Activated naive CD8-positive, alpha-beta T cell treated with anti-CD3 and anti-CD28 coated beads, Interleukin-2, amount 10 ng/mL, durations not matched to agents 7 days and 5 days (primary cell): ENCODE measurements around the gene TNIK. TPM values are rescaled to one million over a fixed set of nuclear protein-coding genes. Genes with fewer than 3 reads are reported as not detected.

ENCODE experiments used
- ATAC-seq: fragments of 150-1000 bp; cut with Tn5 transposase; one replicate; pipeline ENCODE4 v1.10.0; 2021; ENCODE audit warnings: low read depth, moderate library complexity
- POLR2A ChIA-PET: fragments of 350-600 bp; sonication (Branson Sonifier 250); formaldehyde crosslinking; loops from one replicate; lab custom pipeline; 2021; ENCODE audit warnings: antibody characterized with exemption; lab: Charles Lee
- DNase-seq: peaks from one replicate; pipeline ENCODE4 v3.0.0; 2021
- H3K27ac Mint-ChIP-seq: one replicate; pipeline ENCODE4 v1.8.0; 2022; ENCODE audit warnings: mild to moderate bottlenecking, mixed read lengths
- H3K27me3 Mint-ChIP-seq: one replicate; pipeline ENCODE4 v1.8.0; 2022; ENCODE audit warnings: mild to moderate bottlenecking, moderate library complexity, mixed read lengths
- H3K36me3 Mint-ChIP-seq: one replicate; pipeline ENCODE4 v1.8.0; 2021; ENCODE audit warnings: mild to moderate bottlenecking, mixed read lengths
- H3K4me1 Mint-ChIP-seq: one replicate; pipeline ENCODE4 v1.8.0; 2021; ENCODE audit warnings: mixed read lengths
- H3K4me3 Mint-ChIP-seq: one replicate; pipeline ENCODE4 v1.8.0; 2022; ENCODE audit warnings: mild to moderate bottlenecking, moderate library complexity, mixed read lengths
- H3K9me3 Mint-ChIP-seq: one replicate; pipeline ENCODE4 v1.8.0; 2021; ENCODE audit warnings: mixed read lengths
- total RNA-seq, 2 experiments: library from RNA; stranded (reverse); gene quantifications; one replicate each; pipeline ENCODE4 v1.2.3, GENCODE V29; 2021

Gene TNIK
- total RNA-seq, 2 experiments from 2014 or later: 47.6 to 52.7 TPM

DNA sequence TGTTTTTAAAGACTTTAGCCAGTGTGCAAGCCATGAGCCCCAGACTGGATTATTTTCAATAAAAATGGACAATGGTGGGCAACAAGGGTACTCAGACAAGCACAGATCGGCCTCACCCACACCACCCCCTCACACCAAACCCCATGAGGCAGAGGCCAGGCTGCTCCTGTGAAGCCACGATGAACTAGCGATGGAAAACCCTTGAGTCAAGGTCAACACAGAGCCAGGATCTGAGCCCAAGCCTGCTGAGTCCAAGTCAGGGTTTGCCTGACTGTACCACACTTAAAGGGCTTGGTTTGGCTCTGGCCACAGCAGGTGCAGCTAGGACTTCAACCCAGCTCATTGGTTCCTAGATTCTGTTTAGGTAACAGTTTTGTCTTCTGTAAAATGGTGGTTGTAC lies 302.2 kb downstream of the TNIK start:
- H3K27me3 Mint-ChIP-seq: no peaks in the 10 kb centered on the region
- DNase-seq: no peak
- no peak overlapping the region for H3K27ac Mint-ChIP-seq
- peaks cover 3% of the 10 kb centered on the region for H3K9me3 Mint-ChIP-seq
- POLR2A ChIA-PET: no interaction called here
- H3K36me3 Mint-ChIP-seq: peaks cover 23% of the 10 kb centered on the region
- H3K4me3 Mint-ChIP-seq: no peak overlapping the region
- H3K4me1 Mint-ChIP-seq: peaks cover 5% of the 10 kb centered on the region
- ATAC-seq: no peak

DNA sequence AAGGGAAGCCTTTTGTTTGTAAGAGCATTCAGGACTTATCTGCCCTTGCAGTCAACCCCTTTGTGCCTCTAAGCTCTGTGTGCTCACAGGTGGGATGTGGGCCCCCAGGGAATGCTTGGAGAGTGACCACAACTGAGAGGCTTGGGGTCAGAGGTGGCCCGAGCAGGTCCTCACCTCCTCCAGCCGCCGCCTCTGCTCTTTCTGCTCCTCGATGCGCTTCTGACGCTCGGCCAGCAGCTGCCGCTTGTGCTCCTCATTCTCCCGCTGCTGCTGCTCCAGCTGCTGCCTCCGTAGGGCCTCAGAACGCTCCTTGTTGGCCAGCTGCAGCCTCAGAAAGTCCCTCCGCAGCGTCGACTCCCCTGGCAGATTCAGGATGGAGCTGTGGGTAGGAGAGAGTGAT lies 302.9 kb downstream of the TNIK start:
- POLR2A ChIA-PET: no interaction called here
- DNase-seq (no peak), ATAC-seq (no peak)
- Mint-ChIP-seq H3K9me3 (no peaks in the 10 kb centered on the region), H3K36me3 (peaks cover 17% of the 10 kb centered on the region), H3K4me3 (no peak overlapping the region), H3K4me1 (peaks cover 4% of the 10 kb centered on the region), H3K27me3 (no peaks in the 10 kb centered on the region), H3K27ac (peak overlapping the region; percentile 29)

DNA sequence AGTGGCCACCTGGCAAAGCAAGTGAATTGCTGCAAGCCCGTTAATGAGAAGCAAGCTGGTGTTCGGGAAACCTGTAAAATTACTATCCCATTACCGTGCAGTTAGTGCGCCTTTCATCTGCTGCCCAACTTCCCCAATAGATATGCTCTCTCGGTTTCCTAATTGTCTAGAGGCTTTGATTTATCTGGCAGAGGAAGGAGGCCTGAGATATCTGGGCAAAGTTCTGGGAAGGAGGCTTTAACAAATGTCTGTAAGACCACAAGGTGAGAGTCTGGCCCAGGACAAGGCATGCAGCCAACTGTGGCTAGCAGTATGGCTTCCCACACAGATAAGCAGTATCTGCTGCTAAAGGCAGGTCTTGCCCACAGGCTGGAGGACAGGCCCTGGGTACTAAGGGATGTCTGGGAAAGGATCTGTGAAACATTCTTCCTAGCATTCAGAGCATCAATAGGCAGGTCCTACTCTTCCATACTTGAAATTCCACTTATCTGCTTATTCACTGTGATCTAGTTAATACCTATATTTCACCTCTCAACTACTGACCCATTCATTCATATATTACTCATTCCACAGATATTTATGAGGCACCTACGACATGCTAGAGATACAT lies 303.7 kb downstream of the TNIK start:
- peaks cover 18% of the 10 kb centered on the region for H3K36me3 Mint-ChIP-seq
- POLR2A ChIA-PET: no interaction called here
- ATAC-seq: no peak
- DNase-seq: no peak
- no peaks in the 10 kb centered on the region for H3K27me3 Mint-ChIP-seq
- no peak overlapping the region for H3K4me3 Mint-ChIP-seq
- H3K27ac Mint-ChIP-seq: no peak overlapping the region
- H3K9me3 Mint-ChIP-seq: no peaks in the 10 kb centered on the region
- H3K4me1 Mint-ChIP-seq: peaks cover 4% of the 10 kb centered on the region

DNA sequence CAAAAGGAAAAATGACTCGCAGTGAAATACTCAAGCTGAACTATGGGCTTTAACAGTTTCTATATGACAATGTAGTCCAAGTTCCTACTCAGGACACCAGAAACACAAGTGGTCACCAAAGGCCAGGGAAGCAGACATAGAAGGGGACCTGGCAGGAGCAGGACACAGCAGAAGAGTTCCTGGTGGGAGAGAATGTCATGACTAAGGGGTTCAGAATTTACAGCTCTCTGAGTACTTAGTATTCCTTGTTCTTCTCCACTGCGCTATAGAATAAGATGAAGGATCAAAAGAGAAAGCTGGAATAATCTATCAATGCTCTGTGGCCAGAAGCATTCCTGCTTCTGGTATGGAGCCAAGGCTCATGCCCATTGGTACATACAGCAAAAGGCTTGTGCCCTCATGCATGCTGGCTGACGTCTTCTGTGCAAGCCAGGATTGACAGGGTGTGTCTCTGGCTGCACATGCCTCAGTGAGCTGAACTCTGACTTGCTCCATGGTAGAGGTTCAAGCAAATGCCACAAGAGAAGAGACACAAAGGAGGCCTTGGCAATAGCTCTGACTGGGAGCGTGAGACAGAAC lies 305.0 kb downstream of the TNIK start:
- POLR2A ChIA-PET: interaction anchor here (0.6 kb wide), 1 partner anchor 713 kb away, joined by 3 read pairs; no protein-coding TSS in a partner anchor
- Mint-ChIP-seq H3K9me3 (no peaks in the 10 kb centered on the region), H3K27ac (no peak overlapping the region), H3K27me3 (no peaks in the 10 kb centered on the region), H3K4me1 (peaks cover 4% of the 10 kb centered on the region), H3K4me3 (no peak overlapping the region), H3K36me3 (peaks cover 12% of the 10 kb centered on the region)
- no peak for DNase-seq
- ATAC-seq: no peak

DNA sequence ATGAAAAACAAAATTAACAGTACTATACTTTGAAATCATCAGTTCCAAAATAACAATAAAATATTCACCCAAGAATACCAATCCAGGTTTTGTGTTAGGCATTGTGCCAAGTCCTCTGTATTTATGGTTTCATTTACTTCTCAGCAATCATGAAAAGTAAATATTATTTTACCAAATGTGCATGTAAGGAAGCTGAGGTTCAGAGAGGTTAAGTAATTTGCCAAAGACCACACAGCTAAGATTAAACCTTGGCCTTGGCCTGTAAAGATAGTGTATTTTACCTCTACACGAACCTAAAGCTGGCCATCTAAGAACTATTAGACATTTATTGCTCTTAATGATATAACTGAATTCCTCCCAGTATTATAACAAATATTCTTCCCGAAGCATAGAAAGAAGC lies 309.3 kb downstream of the TNIK start:
- H3K4me1 Mint-ChIP-seq: peaks cover 1% of the 10 kb centered on the region

DNA sequence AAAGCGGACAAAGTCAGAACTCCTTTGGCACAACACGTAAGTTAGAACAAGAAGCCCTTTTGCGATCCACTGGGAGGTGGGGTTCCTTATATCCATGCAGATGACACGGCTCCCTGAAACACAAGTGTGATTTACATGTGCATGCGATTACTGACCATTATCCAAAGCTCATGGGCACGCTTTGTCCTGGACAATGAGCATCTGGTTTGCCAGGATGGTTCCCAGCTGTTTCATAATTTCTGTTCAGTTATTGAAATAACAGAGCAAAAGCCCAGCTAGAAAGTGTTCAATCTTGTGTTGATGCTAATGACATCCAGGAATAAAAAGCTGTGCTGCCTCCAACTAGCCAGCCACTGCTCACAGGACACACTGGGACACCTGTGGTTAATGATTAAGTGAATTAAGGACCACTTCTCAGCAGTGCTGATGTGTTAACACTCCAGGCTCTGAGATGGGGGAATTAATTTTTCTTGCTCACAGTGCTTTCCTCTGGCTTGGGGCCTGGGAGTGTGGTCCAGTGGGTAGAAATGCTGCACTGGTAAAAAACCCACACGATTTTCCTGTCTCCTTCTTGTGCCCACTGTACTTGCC lies 310.6 kb downstream of the TNIK start:
- Mint-ChIP-seq H3K4me1 (no peaks in the 10 kb centered on the region), H3K27ac (no peak overlapping the region), H3K36me3 (peaks cover 4% of the 10 kb centered on the region), H3K4me3 (no peak overlapping the region), H3K9me3 (no peaks in the 10 kb centered on the region), H3K27me3 (no peaks in the 10 kb centered on the region)
- POLR2A ChIA-PET: no interaction called here
- DNase-seq (no peak), ATAC-seq (no peak)

More for the DNA sequence above, 309.3 kb downstream of the TNIK start:
- H3K9me3 Mint-ChIP-seq: no peaks in the 10 kb centered on the region
- no peaks in the 10 kb centered on the region for H3K27me3 Mint-ChIP-seq
- peaks cover 5% of the 10 kb centered on the region for H3K36me3 Mint-ChIP-seq
- POLR2A ChIA-PET: no interaction called here
- no peak overlapping the region for H3K4me3 Mint-ChIP-seq
- ATAC-seq: no peak
- no peak for DNase-seq
- H3K27ac Mint-ChIP-seq: no peak overlapping the region

DNA sequence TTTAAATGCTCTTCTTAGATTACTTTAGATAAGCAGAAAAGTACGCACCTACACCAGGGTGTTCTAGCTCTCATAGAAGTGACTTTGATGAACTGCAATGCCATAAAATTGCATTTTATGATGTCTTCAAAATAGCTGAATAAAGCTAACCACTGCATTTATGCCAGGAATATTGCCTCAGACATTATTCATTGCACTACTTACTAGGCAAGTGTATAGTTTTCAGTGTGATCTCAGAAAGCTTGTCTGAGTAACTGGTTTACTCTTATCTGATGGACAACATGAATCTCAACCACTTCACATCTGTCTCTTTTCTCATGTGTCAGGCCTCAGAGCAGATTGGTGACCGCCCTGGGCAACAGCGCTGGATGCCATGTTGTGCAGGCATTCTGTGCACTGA lies 314.4 kb downstream of the TNIK start:
- POLR2A ChIA-PET: no interaction called here
- Mint-ChIP-seq H3K4me3 (no peak overlapping the region), H3K27ac (no peak overlapping the region), H3K36me3 (peaks cover 5% of the 10 kb centered on the region), H3K27me3 (no peaks in the 10 kb centered on the region), H3K9me3 (no peaks in the 10 kb centered on the region), H3K4me1 (no peaks in the 10 kb centered on the region)
- DNase-seq (no peak), ATAC-seq (no peak)

DNA sequence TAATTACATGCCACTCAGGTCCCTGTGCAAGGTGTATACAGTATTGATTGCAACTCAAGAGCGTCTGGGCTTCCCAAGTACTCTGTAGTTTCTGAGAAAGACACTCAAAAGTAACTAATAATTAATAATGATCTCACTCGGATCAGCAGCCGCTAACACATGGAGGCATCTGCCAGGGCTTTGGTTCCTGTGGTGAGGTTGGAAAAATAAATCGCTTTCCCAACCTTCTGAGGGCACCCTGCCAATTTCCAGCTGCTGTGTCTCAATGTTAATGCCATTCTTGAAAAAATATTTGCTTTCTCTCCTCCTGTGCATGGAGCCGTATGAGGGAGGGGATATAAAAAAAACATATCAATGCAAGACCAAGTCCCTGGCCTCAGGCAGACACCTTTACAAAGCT lies 317.2 kb downstream of the TNIK start:
- no peaks in the 10 kb centered on the region for H3K9me3 Mint-ChIP-seq
- POLR2A ChIA-PET: no interaction called here
- DNase-seq (no peak), ATAC-seq (no peak)
- no peaks in the 10 kb centered on the region for H3K27me3 Mint-ChIP-seq
- no peak overlapping the region for H3K4me3 Mint-ChIP-seq
- H3K4me1 Mint-ChIP-seq: no peaks in the 10 kb centered on the region
- H3K36me3 Mint-ChIP-seq: peaks cover 8% of the 10 kb centered on the region
- no peak overlapping the region for H3K27ac Mint-ChIP-seq

DNA sequence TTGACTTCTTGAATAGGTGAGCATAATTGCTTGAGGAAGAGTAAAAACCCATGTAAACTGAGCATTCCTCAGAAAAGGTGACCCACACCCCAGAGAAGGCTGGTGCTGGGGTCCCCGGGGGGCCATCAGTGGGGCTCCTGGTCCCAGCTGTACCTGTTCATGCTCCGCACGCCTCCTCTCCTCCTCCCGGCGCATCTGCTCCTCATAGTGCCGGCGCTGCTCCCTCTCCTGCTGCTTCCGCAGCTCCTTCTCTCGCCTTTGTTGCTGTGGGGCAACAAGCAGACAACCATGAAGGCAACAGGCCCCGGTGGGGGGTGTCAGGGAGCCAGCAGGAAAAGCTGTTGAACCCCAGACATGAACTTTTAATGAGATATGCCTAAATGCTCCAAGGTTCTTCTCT lies 320.0 kb downstream of the TNIK start:
- Mint-ChIP-seq H3K9me3 (no peaks in the 10 kb centered on the region), H3K27ac (no peak overlapping the region), H3K36me3 (peaks cover 18% of the 10 kb centered on the region), H3K4me1 (no peaks in the 10 kb centered on the region), H3K4me3 (no peak overlapping the region), H3K27me3 (no peaks in the 10 kb centered on the region)
- DNase-seq: no peak
- ATAC-seq: no peak
- POLR2A ChIA-PET: no interaction called here

DNA sequence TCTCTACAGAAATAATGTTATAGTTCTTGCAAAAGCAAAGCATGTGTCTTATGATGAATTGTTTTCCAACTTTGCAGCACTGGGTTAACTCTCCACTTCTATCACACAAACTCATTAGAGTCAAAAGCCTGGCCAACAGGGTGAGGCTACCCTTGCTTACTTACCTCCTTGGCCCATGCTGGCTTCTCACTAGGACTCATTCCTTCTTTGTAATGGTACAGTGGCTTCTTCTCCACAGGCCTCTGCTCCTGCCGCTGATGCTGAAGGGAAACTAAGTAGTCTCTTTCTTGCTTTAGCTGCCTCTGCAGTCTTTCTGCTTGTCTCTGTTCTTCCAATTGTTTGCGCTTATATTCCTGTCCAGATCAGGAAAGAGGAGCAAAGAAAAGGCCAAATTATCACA lies 322.2 kb downstream of the TNIK start:
- POLR2A ChIA-PET: no interaction called here
- H3K9me3 Mint-ChIP-seq: no peaks in the 10 kb centered on the region
- H3K36me3 Mint-ChIP-seq: peaks cover 15% of the 10 kb centered on the region
- no peak overlapping the region for H3K4me3 Mint-ChIP-seq
- no peak overlapping the region for H3K27ac Mint-ChIP-seq
- ATAC-seq (no peak), DNase-seq (no peak)
- peaks cover 1% of the 10 kb centered on the region for H3K4me1 Mint-ChIP-seq
- H3K27me3 Mint-ChIP-seq: no peaks in the 10 kb centered on the region

DNA sequence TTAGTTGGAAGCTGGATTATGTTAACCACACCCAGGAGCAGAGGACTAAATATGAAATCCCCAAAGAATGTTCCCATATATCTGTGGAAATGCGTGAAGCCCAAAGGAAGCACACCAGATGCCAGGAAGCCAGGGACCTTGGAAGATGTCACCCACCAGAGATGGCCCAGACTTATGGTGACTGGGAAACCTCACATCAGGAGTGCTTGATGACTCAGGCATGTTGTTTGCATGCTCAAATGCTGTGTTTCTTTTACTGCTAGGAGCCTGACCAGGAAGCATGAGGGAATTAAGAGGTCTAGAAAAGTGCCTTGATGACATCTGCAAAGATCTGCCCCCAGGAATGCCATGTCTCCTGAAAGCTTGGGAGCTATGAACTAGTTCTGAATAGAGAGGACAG lies 324.7 kb downstream of the TNIK start:
- no peaks in the 10 kb centered on the region for H3K9me3 Mint-ChIP-seq
- no peak overlapping the region for H3K4me3 Mint-ChIP-seq
- DNase-seq: no peak
- POLR2A ChIA-PET: no interaction called here
- no peak overlapping the region for H3K27ac Mint-ChIP-seq
- no peaks in the 10 kb centered on the region for H3K27me3 Mint-ChIP-seq
- no peak for ATAC-seq
- H3K4me1 Mint-ChIP-seq: peaks cover 1% of the 10 kb centered on the region
- peaks cover 15% of the 10 kb centered on the region for H3K36me3 Mint-ChIP-seq

DNA sequence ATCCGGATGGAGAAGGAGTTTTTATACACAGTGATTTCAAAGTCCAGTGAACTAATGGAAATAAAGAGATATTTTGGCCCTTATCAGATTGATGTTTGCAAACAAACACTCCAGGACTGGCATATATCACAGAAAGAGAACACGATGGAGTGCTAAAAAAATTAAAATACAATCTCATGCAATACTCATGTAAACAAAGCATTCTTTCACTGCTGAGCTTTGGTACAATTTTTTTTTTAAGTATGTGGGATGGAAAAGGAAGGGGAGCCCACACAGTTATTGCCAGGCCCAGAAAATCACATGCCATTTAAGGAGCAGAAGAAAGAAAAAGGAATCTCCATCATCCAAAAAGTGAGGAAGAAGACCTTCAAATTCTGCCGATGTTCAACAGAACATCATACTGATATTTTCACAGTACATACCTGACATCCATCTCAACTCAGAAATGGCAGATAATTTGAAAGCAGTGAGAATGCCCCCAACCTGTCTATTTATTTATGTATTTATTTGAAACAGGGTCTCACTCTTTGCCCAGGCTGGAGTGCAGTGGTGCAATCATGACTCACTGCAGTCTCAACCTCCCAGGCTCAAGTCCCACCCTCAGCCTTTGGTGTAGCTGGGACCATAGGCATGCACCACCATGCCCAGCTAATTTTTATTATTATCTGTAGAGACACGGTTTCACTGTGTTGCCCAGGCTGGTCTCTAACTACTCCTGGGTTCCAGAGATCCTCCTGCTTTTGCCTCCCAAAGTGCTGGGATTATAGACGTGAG lies 326.2 kb downstream of the TNIK start:
- H3K36me3 Mint-ChIP-seq: peaks cover 22% of the 10 kb centered on the region
- H3K4me3 Mint-ChIP-seq: no peak overlapping the region
- DNase-seq: no peak
- H3K27me3 Mint-ChIP-seq: no peaks in the 10 kb centered on the region
- H3K9me3 Mint-ChIP-seq: no peaks in the 10 kb centered on the region
- ATAC-seq: no peak
- H3K27ac Mint-ChIP-seq: no peak overlapping the region
- H3K4me1 Mint-ChIP-seq: peaks cover 1% of the 10 kb centered on the region
- POLR2A ChIA-PET: no interaction called here

DNA sequence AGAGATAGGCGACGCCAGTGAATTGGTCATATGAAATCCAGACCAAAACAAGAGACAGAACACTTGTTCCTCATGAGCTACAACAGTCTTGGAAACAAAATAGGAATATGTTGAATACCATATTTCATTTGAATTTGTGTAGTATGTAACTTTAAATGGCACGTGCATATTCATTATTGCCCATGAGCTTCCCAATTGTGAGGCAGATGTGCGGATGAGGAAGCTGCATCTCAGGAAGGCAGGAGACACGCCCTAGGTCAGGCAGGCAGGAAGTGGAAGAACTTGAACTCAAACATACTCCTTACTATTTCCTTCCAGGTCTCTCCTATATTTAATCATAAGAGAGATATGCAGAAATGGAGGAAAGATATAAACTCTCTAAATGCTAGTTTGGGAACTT lies 326.9 kb downstream of the TNIK start:
- ATAC-seq (no peak), DNase-seq (no peak)
- Mint-ChIP-seq H3K4me1 (peaks cover 1% of the 10 kb centered on the region), H3K4me3 (no peak overlapping the region), H3K9me3 (no peaks in the 10 kb centered on the region), H3K27me3 (no peaks in the 10 kb centered on the region), H3K27ac (no peak overlapping the region), H3K36me3 (peaks cover 22% of the 10 kb centered on the region)
- POLR2A ChIA-PET: no interaction called here

DNA sequence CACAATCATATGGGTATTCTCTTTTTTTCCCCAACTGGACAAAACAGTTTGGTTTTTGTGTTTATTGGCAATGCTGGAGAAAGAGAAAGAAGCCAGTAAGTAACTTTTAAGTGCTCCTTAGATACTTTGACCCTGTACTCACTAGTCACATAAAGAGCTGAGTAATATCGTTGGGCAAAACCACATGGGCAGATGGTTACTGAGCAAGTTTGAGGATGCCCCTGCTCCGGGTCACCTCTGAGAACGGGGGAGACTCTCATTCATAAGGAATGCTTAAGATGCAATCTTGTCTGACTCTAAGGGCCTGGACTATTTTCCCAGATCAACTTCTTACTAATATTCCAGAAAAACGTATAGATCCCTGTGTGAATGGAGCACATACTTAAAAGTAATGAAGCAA lies 327.3 kb downstream of the TNIK start:
- no peak for DNase-seq
- Mint-ChIP-seq H3K36me3 (peaks cover 17% of the 10 kb centered on the region), H3K4me3 (no peak overlapping the region), H3K4me1 (peaks cover 1% of the 10 kb centered on the region), H3K27ac (no peak overlapping the region), H3K27me3 (no peaks in the 10 kb centered on the region), H3K9me3 (no peaks in the 10 kb centered on the region)
- ATAC-seq: no peak
- POLR2A ChIA-PET: no interaction called here
